Naive thymus-derived CD4-positive, alpha-beta T cell (primary cell): ENCODE data around the gene ENOX1. TPM values are rescaled to one million over a fixed set of nuclear protein-coding genes. Genes with fewer than 3 reads are reported as not detected.

Experiments used
- ATAC-seq: fragments of 150-1000 bp; cut with Tn5 transposase; 2 replicates; pipeline ENCODE4 v1.10.0; 2021; ENCODE audit warnings: mild to moderate bottlenecking, moderate library complexity
- CTCF ChIA-PET: fragments of 350-600 bp; sonication (Branson Sonifier 250); formaldehyde crosslinking; loops from one replicate; lab custom pipeline; 2021; ENCODE audit warnings: antibody characterized with exemption; lab: Charles Lee
- POLR2A ChIA-PET: fragments of 350-600 bp; sonication (Branson Sonifier 250); formaldehyde crosslinking; loops from one replicate; lab custom pipeline; 2021; ENCODE audit warnings: antibody characterized with exemption, inconsistent platforms; lab: Charles Lee
- DNase-seq, 9 donors: peaks; one replicate each; pipeline versions ENCODE4 v3.0.0 to v3.0.0-alpha.2; 2020 to 2022; ENCODE audit warnings: mixed read lengths in 1 of 9
- H3K27ac ChIP-seq: one replicate; pipeline ENCODE4 v1.7.0; 2013; ENCODE audit warnings: mild to moderate bottlenecking, low read depth, low read length, moderate library complexity
- H3K27me3 ChIP-seq, 2 donors: one replicate each; pipeline ENCODE4 v1.7.0; 2013; ENCODE audit warnings: low read length in 2 of 2, mild to moderate bottlenecking in 2 of 2, moderate library complexity in 2 of 2; ENCODE audit not compliant: control insufficient read depth in 2 of 2, insufficient read depth in 2 of 2
- H3K36me3 ChIP-seq, 3 experiments: 1 replicate in 2 of 3; 2 replicates in 1 of 3; pipeline ENCODE4 v1.7.0; 2013; ENCODE audit warnings: low read length in 3 of 3, mild to moderate bottlenecking in 3 of 3, moderate library complexity in 1 of 3; ENCODE audit not compliant: insufficient read depth in 3 of 3, control insufficient read depth in 2 of 3
- H3K4me1 ChIP-seq, 2 donors: one replicate each; pipeline ENCODE4 v1.7.0; 2013; ENCODE audit warnings: low read length in 2 of 2, mild to moderate bottlenecking in 2 of 2, moderate library complexity in 1 of 2; ENCODE audit not compliant: control insufficient read depth in 2 of 2, insufficient read depth in 2 of 2
- H3K4me3 ChIP-seq: 2 replicates; pipeline ENCODE4 v1.7.0; 2013; ENCODE audit warnings: mild to moderate bottlenecking, low read length
- H3K9me3 ChIP-seq, 3 experiments: 1 replicate in 2 of 3; 2 replicates in 1 of 3; pipeline ENCODE4 v1.7.0; 2013; ENCODE audit warnings: low read length in 3 of 3; ENCODE audit not compliant: control insufficient read depth in 2 of 3
- H3K27ac Mint-ChIP-seq, 9 donors: one replicate each; pipeline ENCODE4 v1.8.0; 2020 to 2022; ENCODE audit warnings: mixed read lengths in 9 of 9, mild to moderate bottlenecking in 8 of 9, moderate library complexity in 5 of 9, inconsistent platforms in 2 of 9
- H3K27me3 Mint-ChIP-seq, 5 donors: one replicate each; pipeline ENCODE4 v1.8.0; 2021 to 2022; ENCODE audit warnings: mixed read lengths in 5 of 5, mild to moderate bottlenecking in 1 of 5
- H3K36me3 Mint-ChIP-seq, 5 donors: one replicate each; pipeline ENCODE4 v1.8.0; 2020 to 2022; ENCODE audit warnings: mixed read lengths in 5 of 5, mild to moderate bottlenecking in 3 of 5, inconsistent platforms in 1 of 5
- H3K4me1 Mint-ChIP-seq, 7 donors: one replicate each; pipeline ENCODE4 v1.8.0; 2020 to 2022; ENCODE audit warnings: mixed read lengths in 7 of 7, mild to moderate bottlenecking in 3 of 7, inconsistent platforms in 1 of 7
- H3K4me3 Mint-ChIP-seq, 10 donors: one replicate each; pipeline ENCODE4 v1.8.0; 2020 to 2022; ENCODE audit warnings: mild to moderate bottlenecking in 10 of 10, mixed read lengths in 10 of 10, moderate library complexity in 6 of 10, inconsistent platforms in 2 of 10
- H3K9me3 Mint-ChIP-seq, 11 donors: one replicate each; pipeline ENCODE4 v1.8.0; 2020 to 2022; ENCODE audit warnings: mixed read lengths in 11 of 11, mild to moderate bottlenecking in 4 of 11, inconsistent platforms in 1 of 11, moderate library complexity in 1 of 11
- intact Hi-C, 2 donors: fragments of 100-400 bp; cut with micrococcal nuclease; formaldehyde crosslinking; loops; one replicate each; pipeline ENCODE4 v1.15.1; 2023
- polyA plus RNA-seq, 2 donors: library from polyadenylated mRNA; unstranded; fragments of 300-500 nt; fragmentation: Illumina TruSeq; gene quantifications; one replicate each; pipeline ENCODE4 v1.2.3, GENCODE V29; 2021
- total RNA-seq, 6 experiments: library from RNA in 5 of 6; stranded (reverse) in 5 of 6; gene quantifications; 1 replicate in 5 of 6; 2 replicates in 1 of 6; pipeline ENCODE4 v1.2.3 and lab custom pipeline; 2021 to 2026

Gene ENOX1
- total and polyA plus RNA-seq, 7 experiments from 2014 or later, result 0.17 TPM; not detected in 6

- H3K27ac Mint-ChIP-seq, result no peak overlapping the region
- no peaks in the 10 kb centered on the region for H3K36me3 Mint-ChIP-seq
- no peak overlapping the region for H3K4me3 Mint-ChIP-seq
- Histone ChIP-seq H3K27me3 (no peaks in the 10 kb centered on the region), H3K9me3 (no peaks in the 10 kb centered on the region), H3K4me3 (no peak overlapping the region), H3K4me1 (no peaks in the 10 kb centered on the region), H3K36me3 (no peaks in the 10 kb centered on the region), H3K27ac (no peak overlapping the region)
- H3K4me1 Mint-ChIP-seq, result no peaks in the 10 kb centered on the region
- no peak for ATAC-seq
- peaks cover 15 to 29% (median 15%) of the 10 kb centered on the region in 5 donors for H3K27me3 Mint-ChIP-seq
- POLR2A ChIA-PET, result no interaction called here
- intact Hi-C loops, result no loop called here
- CTCF ChIA-PET, result no interaction called here
- H3K9me3 Mint-ChIP-seq, result no peaks in the 10 kb centered on the region
- no peak for DNase-seq
Measured at GRCh38 chr13:43251961-43252360, 534.8 kb downstream of the ENOX1 start.

GRCh38 chr13:43246382-43246781 lies 540.4 kb downstream of the ENOX1 start:
- Mint-ChIP-seq H3K27me3 (peaks cover 8 to 25% (median 20%) of the 10 kb centered on the region in 5 donors), H3K9me3 (peaks cover 0 to 3% (median 0%) of the 10 kb centered on the region in 11 donors), H3K4me3 (no peak overlapping the region), H3K36me3 (no peaks in the 10 kb centered on the region), H3K27ac (no peak overlapping the region), H3K4me1 (peaks cover 0 to 6% (median 0%) of the 10 kb centered on the region in 7 donors)
- Histone ChIP-seq H3K9me3 (no peaks in the 10 kb centered on the region), H3K36me3 (no peaks in the 10 kb centered on the region), H3K4me3 (no peak overlapping the region), H3K4me1 (no peaks in the 10 kb centered on the region), H3K27me3 (no peaks in the 10 kb centered on the region), H3K27ac (no peak overlapping the region)
- DNase-seq (no peak), ATAC-seq (no peak)
- ChIA-PET CTCF (no interaction called here), POLR2A (no interaction called here)
- intact Hi-C loops, result no loop called here

- POLR2A ChIA-PET, result no interaction called here
- CTCF ChIA-PET, result interaction anchor here (0.6 kb wide), 1 partner anchor 1234 kb away, joined by 3 read pairs; no protein-coding TSS in a partner anchor
- Histone ChIP-seq H3K9me3 (no peaks in the 10 kb centered on the region), H3K27ac (no peak overlapping the region), H3K36me3 (no peaks in the 10 kb centered on the region), H3K27me3 (no peaks in the 10 kb centered on the region), H3K4me1 (no peaks in the 10 kb centered on the region), H3K4me3 (no peak overlapping the region)
- ATAC-seq (no peak), DNase-seq (no peak)
- H3K4me3 Mint-ChIP-seq, result no peak overlapping the region
- peaks cover 0 to 6% (median 0%) of the 10 kb centered on the region in 7 donors for H3K4me1 Mint-ChIP-seq
- H3K9me3 Mint-ChIP-seq, result peaks cover 0 to 3% (median 0%) of the 10 kb centered on the region in 11 donors
- H3K27me3 Mint-ChIP-seq, result peaks cover 8 to 29% (median 22%) of the 10 kb centered on the region in 5 donors
- H3K36me3 Mint-ChIP-seq, result no peaks in the 10 kb centered on the region
- no peak overlapping the region for H3K27ac Mint-ChIP-seq
- intact Hi-C loops, result no loop called here
Measured at GRCh38 chr13:43245374-43245964, 541.3 kb downstream of the ENOX1 start.

GRCh38 chr13:43244481-43244880 lies 542.3 kb downstream of the ENOX1 start:
- no peak for ATAC-seq
- H3K27ac ChIP-seq, result no peak overlapping the region
- Mint-ChIP-seq H3K4me1 (peaks cover 0 to 6% (median 0%) of the 10 kb centered on the region in 7 donors), H3K4me3 (no peak overlapping the region), H3K27ac (no peak overlapping the region), H3K36me3 (no peaks in the 10 kb centered on the region), H3K27me3 (peaks cover 8 to 29% (median 22%) of the 10 kb centered on the region in 5 donors), H3K9me3 (peaks cover 0 to 3% (median 0%) of the 10 kb centered on the region in 11 donors)
- ChIA-PET CTCF (no interaction called here), POLR2A (no interaction called here)
- H3K9me3 ChIP-seq, result no peaks in the 10 kb centered on the region
- no peak overlapping the region for H3K4me3 ChIP-seq
- H3K36me3 ChIP-seq, result no peaks in the 10 kb centered on the region
- no peaks in the 10 kb centered on the region for H3K4me1 ChIP-seq
- intact Hi-C loops, result no loop called here
- no peak for DNase-seq
- H3K27me3 ChIP-seq, result no peaks in the 10 kb centered on the region

DNA sequence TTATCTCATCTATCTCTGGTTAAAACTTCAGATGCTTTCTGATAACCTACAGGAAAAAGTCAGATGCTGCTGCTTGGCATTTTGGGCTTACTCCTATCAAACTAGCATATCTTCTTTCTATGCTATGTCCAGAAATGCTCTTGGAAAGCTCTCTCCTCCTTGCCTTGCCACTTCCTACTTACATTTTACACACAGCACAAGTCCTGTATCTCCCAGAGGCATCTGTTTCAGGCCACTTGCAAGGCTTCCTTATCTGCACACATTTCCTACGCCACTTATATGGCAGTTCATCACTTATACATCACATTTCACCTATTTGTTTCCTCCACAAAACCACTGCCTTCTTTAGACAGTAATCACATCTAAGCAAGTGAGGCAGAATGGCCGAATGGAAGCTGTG lies 543.1 kb downstream of the ENOX1 start:
- Histone ChIP-seq H3K27me3 (no peaks in the 10 kb centered on the region), H3K36me3 (no peaks in the 10 kb centered on the region), H3K27ac (no peak overlapping the region), H3K4me3 (no peak overlapping the region), H3K9me3 (no peaks in the 10 kb centered on the region), H3K4me1 (no peaks in the 10 kb centered on the region)
- ChIA-PET CTCF (no interaction called here), POLR2A (no interaction called here)
- ATAC-seq (no peak), DNase-seq (no peak)
- Mint-ChIP-seq H3K9me3 (peaks cover 0 to 3% (median 0%) of the 10 kb centered on the region in 11 donors), H3K4me3 (no peak overlapping the region), H3K27ac (no peak overlapping the region), H3K36me3 (no peaks in the 10 kb centered on the region), H3K4me1 (peaks cover 0 to 6% (median 0%) of the 10 kb centered on the region in 7 donors), H3K27me3 (peaks cover 8 to 29% (median 22%) of the 10 kb centered on the region in 5 donors)
- intact Hi-C loops, result no loop called here

GRCh38 chr13:43242040-43242439 lies 544.7 kb downstream of the ENOX1 start:
- DNase-seq (no peak), ATAC-seq (no peak)
- Mint-ChIP-seq H3K9me3 (peaks cover 0 to 3% (median 0%) of the 10 kb centered on the region in 11 donors), H3K4me1 (peaks cover 0 to 6% (median 0%) of the 10 kb centered on the region in 7 donors), H3K27ac (no peak overlapping the region), H3K4me3 (no peak overlapping the region), H3K36me3 (no peaks in the 10 kb centered on the region), H3K27me3 (peaks cover 8 to 32% (median 22%) of the 10 kb centered on the region in 5 donors)
- ChIA-PET POLR2A (no interaction called here), CTCF (no interaction called here)
- H3K4me1 ChIP-seq, result no peaks in the 10 kb centered on the region
- H3K36me3 ChIP-seq, result no peaks in the 10 kb centered on the region
- no peaks in the 10 kb centered on the region for H3K9me3 ChIP-seq
- no peak overlapping the region for H3K27ac ChIP-seq
- H3K27me3 ChIP-seq, result no peaks in the 10 kb centered on the region
- intact Hi-C loops, result no loop called here
- H3K4me3 ChIP-seq, result no peak overlapping the region

- no peaks in the 10 kb centered on the region for H3K4me1 Mint-ChIP-seq
- no peak overlapping the region for H3K4me3 Mint-ChIP-seq
- Histone ChIP-seq H3K27ac (no peak overlapping the region), H3K27me3 (no peaks in the 10 kb centered on the region), H3K4me3 (no peak overlapping the region), H3K9me3 (no peaks in the 10 kb centered on the region), H3K36me3 (no peaks in the 10 kb centered on the region), H3K4me1 (no peaks in the 10 kb centered on the region)
- CTCF ChIA-PET, result no interaction called here
- no peak for ATAC-seq
- intact Hi-C loops, result no loop called here
- POLR2A ChIA-PET, result no interaction called here
- H3K27me3 Mint-ChIP-seq, result peaks cover 8 to 32% (median 13%) of the 10 kb centered on the region in 5 donors
- no peaks in the 10 kb centered on the region for H3K36me3 Mint-ChIP-seq
- no peaks in the 10 kb centered on the region for H3K9me3 Mint-ChIP-seq
- DNase-seq, result no peak
- H3K27ac Mint-ChIP-seq, result no peak overlapping the region
Measured at GRCh38 chr13:43240278-43240677, 546.5 kb downstream of the ENOX1 start.
